ENCODE measurements around the gene MROH2B.
A peak's percentile ranks its signal among the peaks of the same experiment; 100 is the strongest.
"Not testable (repeated sequence)": the region's sequence is repeated elsewhere in the genome, so short reads cannot be mapped to it uniquely, and the experiment has no call there.

The MROH2B gene

DNA sequence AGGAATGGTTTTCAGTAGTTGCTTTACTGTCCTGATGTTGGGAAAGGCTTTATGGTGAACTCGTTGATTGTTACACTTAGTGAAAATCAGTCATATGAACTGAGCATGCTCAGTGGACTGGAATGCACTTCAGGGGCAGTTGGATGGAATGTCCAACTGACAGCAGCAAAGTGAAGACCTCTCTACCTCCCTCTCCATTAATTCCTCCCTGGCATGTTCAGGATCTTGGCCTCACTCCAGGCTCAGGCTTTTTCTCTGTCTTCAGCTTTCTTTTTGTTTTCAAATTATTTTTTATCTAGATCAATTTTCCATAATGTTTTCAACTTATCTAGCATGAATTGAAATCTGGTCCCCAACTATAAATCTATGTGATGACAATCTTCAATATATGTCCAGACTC, at the start of gene MROH2B:
Gene MROH2B, minus strand, starts transcription at position 101 of the 400 bp plus-strand sequence. CDS start 490 bp downstream, outside the sequence.
- DNase-seq, result no peak

DNA sequence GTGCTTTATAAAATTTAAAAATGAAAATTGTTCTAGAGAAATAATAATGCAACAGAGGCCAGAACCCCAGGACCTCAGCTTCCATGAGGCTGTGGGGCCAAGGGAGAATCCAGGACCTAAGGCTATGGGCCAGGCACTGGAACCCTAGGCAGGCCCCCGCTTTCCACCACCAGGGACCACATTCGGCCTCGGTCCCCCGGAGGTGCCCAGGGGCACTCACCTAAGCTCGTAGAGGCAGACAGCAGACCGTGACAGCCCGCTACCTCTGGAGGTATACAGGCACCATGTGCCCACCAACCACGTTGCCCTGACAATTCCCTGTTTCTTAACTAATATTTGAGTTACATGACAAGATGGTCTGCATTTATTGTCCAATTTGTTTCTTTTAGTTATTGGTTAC, 49.5 kb upstream of the MROH2B start:
- DNase-seq, result no peak

DNA sequence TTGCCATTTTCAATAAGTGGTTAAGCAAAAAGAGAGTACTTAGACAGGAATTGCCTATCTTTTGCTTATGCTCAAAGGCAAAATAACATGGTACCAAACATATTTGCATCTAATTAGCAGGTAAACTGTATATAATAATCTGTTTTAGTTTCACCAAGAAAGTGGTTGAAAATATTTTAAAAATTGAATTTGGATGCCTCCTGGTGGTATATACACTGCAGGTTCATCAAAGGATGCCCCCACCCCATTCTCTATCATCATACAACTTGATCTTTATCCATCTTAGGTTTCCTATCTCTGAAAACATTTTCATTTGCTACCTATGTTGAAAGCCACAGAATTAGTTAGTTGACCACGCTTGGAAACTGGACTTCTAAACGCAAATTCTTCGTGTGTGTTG, 47.0 kb upstream of the MROH2B start:
- no peak for DNase-seq

DNA sequence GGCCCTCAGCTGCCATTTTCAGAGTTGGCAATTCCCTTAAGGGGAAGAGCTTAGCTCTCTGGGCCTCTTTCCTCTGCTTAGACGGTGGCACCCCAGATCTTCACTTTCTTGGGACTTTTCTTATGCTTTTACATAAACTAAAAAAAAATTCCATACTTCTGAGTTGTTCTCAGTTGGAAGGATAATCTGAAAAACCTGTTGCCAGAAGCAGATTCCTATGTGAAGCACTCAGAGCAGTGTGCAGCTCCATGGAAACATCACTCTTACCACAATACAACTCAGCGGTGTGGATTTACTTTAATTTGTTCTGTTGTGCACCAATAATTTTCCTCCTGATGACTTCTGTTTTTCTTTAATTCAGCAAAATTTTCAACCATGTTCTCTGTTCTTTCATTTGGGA, 44.1 kb upstream of the MROH2B start:
- no peak for DNase-seq

DNA sequence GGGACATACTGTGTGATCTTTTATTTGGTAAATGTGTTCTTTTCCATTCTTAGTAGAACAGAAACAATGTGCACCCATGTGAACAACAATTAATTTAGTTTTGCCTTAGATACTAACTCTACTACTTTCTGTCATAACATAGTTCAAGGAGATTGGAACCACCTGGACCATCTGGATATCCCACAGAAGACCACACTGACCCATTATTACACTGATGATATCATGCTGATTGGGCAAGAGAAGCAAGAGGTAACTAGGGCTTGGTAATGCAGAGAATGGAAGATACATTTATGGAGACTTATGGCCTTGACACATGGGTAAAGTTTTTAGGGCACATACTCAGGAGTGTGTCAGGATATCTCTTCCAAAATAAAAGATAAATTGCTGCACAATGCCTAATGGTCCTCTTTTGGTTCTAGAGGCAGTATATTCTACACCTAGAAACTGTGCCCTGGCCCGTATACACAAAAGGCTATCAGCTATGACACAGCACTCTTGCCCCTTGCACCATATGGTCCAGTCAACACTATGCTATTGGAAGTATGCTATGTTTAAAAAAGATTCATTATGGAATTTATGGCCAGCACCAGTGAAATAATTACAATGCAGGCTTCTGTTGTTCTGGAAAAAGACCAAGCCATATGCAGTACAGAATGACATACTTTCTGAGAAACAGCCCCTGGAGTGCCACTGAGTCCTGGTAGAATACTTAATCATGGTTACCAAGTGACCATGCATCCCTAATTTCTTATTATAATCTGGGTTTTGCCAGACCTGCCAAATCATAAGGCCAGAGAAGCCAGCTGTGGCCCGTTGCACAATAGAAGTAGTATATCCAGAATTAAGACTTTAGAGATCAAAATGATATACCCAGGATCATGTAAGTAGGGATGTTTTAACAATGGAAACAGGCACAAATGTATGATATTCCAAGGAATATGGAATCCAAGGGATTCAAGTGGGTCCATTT, 41.6 kb upstream of the MROH2B start:
- DNase-seq, result peak in 1 of 2 experiments; percentile 30

DNA sequence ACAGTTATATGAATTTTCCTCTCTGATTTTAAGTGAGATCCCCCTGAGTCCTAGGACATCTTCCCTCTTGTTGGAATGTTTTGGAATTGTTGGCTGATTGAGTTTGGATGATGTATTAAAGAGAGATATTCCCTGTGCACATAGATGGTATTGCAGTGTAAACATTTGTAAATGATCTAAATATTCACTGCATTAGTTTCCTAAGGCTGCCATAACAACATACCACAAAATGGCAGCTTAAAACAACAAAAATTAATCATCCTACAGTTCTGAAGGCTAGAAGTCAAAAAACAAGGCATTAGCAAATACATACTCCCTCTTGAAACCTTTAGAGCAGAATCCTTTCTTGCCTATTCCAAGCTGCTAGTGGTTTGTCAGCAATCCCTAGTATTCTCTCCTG, 38.0 kb upstream of the MROH2B start:
- DNase-seq, result no peak

DNA sequence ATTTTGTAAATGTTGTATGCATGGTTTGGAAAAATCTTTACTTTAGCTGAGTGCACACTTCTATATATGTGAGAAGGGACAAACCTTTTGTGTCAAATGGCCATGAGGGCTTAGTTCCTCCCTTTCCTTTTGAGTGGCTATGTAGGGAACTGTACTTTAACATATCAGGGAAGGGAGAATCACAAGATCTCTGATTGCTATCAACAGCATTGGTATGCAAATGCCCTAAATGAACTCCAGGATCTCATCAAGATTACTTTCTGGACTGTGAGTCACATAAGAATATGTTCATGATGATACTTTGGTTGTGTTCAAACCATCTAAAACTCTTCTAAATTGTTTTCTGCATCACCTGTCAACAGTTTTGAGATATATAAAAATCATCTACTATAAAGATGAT, 31.2 kb upstream of the MROH2B start:
- DNase-seq, result no peak

DNA sequence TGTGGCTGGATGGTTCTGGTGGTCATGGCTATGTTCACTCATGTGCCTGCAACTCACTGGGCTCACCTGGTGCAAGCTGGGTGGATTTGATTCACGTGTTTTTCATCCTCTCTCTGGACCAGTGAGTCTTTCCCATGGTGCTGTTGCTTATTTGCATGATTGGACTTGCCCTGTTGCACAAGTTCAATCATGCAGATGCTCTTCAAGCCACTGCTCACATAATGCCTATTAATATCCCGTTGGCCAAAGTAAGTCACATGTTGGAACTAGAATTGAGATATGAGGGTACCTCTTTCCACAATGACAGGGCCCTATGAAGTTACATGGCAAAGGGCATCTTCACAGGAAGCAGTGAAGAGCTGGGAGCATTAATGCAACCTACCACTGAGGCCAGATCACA, 26.5 kb upstream of the MROH2B start:
- DNase-seq, result no peak

DNA sequence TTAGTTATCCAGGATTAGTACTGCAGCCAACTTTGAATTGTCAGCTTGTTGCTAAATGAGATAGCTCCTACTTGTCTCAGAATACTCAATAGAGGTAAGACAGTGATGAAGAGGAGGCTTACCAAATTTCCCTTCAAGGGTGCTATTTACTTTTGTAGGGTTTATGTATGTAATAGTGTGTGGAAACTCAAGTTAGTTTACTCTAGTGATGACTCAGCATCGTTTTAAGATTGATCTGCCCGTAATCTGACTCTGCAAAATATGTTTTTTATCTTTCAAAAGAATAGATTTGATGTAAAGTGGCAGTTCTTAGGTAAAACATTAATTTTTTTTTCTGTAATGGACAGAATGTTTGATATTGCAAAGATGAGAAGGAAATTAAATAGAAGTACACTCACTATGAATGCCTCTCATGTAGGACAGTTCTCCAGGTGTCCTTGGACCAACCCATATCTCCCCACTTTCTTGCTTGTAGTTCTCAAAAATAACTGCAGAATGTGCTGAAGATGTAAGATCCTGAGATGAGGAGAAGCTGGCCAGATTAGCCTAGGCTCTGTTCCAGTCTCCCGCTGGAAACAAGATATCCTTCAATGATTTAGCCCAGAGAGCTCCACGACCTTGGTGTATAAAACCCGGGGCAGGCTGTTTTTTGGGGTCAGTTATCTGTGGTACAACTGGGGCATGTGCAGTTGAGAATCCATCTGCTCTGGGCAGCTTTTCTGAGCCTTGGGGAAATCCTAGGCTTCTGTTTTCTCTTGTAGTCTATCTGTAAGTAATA, 24.4 kb upstream of the MROH2B start:
- DNase-seq, result no peak

DNA sequence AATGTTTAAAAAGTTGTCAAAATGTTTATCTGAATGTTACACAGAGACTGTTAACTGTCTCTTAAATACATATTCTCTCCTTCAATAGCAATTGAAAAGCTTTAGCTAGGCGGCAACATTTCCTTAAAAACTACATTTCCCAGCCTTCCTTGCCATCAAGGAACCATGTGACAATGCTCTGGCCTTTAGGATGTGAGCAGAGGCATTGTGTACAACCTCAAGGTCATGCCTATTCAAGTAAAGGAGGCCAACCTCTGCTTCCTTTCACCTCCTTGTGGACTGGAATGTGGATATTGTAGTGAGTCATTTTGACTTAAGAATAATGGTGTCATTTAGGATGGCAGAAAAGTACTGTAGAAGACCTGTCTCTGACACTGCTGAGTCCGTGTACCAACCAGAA, 23.7 kb upstream of the MROH2B start:
- no peak for DNase-seq

DNA sequence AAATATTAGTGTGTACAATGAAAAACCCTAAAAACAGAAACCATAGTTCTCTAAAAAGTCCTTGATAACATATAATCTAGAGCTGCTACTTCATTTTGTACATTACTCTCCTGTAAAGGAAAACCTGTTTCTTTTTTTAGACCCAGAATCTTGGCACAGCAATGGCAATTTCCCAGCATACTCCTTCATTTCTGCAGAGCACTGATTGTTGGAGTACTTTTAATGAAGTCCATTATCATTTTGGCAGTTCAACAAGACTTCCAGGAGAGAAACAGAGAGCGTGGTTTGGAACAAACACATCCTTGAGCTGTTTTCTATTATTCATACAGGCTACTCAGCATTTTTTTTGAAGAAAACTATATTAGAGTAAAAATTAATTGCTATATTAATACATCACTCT, 22.7 kb upstream of the MROH2B start:
- DNase-seq, result no peak

DNA sequence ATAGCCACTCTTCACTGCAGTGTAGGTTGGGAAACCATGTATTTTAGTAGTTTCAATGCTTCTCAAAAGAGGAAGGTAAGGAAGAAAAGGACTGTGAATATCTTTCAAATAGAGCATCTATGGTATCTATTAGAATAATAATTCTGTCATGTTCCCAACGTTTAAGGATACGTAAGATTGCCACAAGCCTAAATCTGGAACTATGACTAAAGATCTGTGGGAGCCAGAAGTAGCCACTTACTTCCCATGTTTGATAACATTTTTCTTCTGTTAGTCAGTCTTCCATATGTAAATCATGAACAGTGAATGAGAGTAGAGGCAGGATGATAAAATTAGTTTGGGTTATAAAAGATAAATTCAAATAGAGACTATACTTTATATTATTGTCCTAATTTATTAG, 16.3 kb upstream of the MROH2B start:
- DNase-seq, result no peak

DNA sequence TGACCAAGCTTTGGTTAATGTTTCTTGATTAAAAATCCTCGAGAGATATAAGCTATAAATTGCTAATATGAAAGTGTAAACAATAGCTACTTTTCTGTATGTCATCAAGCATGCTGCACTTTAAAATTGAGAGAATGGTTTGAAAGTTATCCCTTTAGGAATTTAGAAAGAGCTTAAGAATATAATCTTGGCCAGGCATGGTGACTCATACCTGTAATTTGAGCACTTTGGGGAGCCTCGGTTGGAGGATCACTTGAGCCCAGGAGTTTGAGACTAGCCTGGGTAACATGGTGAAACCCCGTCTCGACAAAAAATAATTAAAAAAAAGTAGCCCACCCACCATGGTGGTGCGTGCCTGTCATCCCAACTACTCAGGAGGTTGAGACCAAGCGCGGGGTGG, 12.2 kb upstream of the MROH2B start:
- no peak for DNase-seq

DNA sequence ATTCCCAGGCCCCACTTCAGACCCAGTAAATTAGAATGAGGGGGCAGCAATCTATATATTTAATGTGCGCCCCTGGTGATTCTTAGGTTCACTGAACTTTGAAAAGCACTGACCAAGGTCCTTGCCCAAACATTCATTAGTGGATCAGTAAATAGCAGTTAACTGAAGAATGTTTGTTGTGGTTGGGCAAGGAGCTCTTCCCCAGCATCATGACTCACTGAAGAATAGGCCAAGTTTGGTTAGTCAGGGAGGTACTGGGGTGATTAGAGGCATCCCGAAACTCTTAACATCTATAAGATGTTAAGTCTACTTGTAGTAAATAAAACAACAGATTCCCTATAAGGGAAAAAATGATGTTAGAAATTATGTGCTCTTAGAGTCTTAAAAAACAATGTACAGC, 833 bp upstream of the MROH2B start:
- DNase-seq, result no peak

DNA sequence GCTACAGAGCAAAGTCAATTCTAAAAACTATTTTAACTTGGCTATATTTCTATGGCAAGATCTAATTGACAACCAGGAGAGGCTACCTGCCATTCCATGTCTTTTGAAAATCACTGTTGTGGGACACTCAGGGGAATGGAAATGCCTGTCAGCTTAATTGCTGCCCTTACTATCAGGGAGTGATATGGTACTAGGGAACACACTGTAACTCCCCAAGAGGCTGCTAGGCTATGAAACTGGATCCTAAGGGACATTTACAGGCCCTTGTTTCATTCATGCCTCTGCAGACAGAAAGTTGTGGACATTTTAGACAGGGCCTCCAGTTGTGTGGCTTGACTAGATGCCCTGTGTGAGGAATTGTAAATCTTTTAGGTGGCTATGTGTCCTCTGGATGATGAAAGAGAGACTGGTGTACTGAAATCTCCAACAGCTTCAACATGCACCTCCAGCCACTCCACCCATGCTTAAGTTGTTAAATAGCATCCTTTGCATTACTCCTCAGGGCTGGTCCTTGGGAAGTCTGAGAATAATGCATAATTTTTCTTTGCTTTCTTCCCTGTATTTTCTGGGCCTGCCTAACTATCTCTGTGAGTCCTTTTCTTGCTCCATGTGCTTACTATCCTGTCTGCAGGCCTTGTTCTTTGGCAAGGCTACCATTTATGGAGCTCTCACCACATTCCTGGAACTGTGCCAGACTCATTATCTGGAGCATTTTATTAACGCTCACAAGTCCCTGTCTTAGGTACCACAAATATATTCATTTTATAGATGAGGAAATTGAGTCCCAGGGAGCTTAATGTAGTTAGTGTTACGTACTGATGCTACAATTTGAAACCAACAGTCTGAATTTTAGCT, 3.2 kb downstream of the MROH2B start:
- DNase-seq, result peak; percentile 37 to 88

DNA sequence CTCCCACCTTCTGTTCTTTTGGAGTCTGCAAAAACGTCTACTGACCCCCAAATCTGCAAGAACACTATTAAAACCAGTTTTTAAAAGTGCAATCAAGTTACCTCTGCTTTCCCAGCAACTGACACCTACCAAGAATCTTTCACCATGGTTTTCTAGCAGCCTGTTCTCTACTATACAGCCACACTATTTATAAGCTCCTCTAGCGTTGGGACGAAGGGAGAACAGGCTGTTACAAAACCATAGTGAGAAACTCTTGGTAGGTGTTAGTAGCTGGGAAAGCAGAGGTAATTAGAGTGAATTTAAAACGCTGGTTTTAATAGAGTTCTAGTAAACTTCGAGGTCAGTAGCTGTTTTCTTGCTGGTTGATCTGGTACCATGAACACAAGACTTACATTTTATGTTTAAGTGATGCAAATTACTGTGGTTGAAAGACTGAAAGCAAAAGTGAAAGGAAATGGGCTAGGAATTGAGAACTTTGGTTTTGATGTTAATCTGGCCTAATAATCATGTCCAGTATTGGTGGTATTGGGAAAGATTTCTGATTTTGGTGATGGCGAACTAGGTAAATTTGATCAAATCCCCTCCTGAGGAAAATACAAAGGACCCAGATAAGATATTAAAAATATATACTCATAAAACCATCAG, 5.3 kb downstream of the MROH2B start:
- DNase-seq, result no peak

DNA sequence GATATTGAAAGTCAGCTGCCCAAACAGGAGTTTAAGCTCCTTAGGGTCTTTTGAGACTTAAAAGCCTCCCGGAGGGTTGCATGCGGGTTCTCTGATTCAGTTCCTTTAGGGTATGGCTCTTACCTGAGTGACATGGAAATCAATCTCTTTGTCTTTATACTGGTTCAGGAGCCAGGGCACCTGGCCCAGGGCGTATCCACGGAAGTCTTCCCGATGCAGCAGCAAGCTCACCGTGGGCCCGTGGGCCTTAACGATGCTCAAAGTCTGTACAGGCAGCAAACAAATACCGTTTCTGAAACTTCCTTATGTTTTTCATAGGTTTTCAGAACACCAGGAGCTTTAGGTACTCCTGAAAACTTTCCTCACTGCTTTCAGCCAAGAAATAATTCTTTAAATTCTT, 13.2 kb downstream of the MROH2B start:
- DNase-seq, result no peak

DNA sequence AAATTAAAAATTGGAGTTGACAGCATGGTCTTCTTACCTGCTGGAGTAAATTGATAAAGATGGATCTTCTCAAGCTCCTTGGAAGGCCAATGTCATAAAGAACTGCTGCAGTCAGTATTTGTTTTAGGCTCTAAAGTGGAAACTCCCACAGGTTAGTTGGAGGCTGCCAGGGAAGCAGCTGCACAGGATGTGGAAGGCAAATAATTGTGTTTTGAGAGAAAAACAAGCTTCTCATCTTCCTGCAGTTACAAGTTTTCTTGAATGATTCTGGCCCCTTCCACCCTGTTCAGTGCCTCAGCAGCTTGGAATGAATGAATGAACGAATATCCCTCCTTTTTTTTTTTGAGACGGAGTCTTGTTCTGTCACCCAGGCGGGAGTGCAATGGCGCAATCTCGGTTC, 13.9 kb downstream of the MROH2B start:
- no peak for DNase-seq

DNA sequence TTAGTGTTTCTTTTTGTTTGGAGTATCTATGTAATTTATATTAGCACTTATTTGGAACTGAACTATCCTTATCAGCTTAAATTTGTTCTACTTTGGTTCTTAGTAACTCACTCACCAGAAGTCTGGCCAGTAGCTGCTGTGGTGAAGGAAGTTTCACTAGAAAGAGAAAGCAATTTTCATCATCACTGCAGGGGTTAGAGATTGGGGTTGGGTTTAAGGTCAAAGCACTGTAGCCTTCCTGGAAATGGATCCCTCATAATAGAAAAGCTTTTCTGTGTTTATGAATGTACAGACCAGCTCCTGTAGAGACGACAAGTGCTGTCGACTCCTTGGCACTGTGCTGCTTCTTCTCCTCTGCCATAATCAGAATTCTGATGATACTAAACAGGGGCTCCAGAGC, 22.2 kb downstream of the MROH2B start:
- no peak for DNase-seq

DNA sequence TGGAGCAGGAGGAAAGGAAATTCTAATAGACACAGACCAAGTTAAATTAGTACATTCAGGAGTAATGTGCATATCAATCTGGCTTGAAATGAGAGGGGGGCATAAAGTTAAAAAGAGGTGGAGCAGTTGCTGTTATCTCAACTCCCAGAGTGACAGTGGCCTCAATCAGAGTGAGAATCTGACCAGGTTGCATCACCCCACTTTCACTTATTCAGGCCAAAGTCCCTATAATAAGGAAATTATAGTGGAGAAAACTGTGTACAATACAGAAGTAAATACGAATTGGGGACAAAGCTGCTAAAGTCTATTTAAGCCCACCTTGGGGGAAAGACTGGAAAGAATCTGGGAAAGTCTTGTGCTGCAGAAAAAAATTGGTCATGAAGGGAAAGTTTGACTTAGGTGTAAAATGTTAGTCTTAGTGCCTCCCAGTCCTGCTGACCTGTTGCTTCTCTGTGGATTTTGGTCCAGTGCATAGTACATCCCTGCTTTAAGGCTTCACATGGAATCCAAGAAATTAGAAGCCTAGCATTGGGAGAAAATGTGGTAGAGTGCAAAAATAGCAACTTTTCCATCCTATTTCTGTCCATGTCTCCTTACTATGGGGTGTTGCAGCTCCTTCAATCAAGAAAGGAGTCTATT, 27.9 kb downstream of the MROH2B start:
- no peak for DNase-seq

DNA sequence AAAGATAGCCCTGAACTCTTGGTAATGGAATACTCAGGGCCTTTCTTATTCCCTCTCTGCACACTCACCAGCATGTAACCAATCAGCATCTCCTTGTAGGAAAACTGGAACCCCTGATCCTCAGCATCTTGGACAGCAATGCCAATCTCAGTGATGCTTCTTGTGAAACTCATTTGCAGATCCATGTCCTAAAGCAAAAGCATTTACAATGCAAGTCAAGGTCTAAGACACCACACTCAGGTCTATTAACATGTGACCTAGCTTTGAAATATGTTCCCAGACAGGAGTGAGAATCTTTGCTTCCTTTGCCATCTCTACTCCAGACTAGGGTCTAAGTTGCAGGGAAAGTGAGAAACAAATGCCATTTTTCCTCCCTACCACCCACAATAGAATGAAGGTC, 38.2 kb downstream of the MROH2B start:
- DNase-seq, result no peak

DNA sequence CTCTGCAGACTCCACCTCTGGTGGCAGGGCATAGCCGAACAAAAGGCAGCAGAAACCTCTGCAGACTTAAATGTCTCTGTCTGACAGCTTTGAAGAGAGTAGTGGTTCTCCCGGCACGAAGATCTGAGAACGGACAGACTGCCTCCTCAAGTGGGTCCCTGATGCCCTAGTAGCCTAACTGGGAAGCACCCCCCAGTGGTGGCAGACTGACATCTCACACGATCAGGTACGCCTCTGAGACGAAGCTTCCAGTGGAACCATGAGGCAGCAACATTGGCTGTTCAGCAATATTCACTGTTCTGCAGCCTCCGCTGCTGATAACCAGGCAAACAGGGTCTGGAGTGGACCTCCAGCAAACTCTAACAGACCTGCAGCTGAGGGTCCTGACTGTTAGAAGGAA, 48.5 kb downstream of the MROH2B start:
- DNase-seq, result not testable (repeated sequence)
